ENCODE data around the gene PLXNB2.
"Not testable (repeated sequence)": the region's sequence is repeated elsewhere in the genome, so short reads cannot be mapped to it uniquely, and the experiment has no call there.

The PLXNB2 gene, protein sequence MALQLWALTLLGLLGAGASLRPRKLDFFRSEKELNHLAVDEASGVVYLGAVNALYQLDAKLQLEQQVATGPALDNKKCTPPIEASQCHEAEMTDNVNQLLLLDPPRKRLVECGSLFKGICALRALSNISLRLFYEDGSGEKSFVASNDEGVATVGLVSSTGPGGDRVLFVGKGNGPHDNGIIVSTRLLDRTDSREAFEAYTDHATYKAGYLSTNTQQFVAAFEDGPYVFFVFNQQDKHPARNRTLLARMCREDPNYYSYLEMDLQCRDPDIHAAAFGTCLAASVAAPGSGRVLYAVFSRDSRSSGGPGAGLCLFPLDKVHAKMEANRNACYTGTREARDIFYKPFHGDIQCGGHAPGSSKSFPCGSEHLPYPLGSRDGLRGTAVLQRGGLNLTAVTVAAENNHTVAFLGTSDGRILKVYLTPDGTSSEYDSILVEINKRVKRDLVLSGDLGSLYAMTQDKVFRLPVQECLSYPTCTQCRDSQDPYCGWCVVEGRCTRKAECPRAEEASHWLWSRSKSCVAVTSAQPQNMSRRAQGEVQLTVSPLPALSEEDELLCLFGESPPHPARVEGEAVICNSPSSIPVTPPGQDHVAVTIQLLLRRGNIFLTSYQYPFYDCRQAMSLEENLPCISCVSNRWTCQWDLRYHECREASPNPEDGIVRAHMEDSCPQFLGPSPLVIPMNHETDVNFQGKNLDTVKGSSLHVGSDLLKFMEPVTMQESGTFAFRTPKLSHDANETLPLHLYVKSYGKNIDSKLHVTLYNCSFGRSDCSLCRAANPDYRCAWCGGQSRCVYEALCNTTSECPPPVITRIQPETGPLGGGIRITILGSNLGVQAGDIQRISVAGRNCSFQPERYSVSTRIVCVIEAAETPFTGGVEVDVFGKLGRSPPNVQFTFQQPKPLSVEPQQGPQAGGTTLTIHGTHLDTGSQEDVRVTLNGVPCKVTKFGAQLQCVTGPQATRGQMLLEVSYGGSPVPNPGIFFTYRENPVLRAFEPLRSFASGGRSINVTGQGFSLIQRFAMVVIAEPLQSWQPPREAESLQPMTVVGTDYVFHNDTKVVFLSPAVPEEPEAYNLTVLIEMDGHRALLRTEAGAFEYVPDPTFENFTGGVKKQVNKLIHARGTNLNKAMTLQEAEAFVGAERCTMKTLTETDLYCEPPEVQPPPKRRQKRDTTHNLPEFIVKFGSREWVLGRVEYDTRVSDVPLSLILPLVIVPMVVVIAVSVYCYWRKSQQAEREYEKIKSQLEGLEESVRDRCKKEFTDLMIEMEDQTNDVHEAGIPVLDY (N-terminal part only)
- total RNA-seq = 82.5 to 456 (median 201) reads per million in 17 experiments

DNA sequence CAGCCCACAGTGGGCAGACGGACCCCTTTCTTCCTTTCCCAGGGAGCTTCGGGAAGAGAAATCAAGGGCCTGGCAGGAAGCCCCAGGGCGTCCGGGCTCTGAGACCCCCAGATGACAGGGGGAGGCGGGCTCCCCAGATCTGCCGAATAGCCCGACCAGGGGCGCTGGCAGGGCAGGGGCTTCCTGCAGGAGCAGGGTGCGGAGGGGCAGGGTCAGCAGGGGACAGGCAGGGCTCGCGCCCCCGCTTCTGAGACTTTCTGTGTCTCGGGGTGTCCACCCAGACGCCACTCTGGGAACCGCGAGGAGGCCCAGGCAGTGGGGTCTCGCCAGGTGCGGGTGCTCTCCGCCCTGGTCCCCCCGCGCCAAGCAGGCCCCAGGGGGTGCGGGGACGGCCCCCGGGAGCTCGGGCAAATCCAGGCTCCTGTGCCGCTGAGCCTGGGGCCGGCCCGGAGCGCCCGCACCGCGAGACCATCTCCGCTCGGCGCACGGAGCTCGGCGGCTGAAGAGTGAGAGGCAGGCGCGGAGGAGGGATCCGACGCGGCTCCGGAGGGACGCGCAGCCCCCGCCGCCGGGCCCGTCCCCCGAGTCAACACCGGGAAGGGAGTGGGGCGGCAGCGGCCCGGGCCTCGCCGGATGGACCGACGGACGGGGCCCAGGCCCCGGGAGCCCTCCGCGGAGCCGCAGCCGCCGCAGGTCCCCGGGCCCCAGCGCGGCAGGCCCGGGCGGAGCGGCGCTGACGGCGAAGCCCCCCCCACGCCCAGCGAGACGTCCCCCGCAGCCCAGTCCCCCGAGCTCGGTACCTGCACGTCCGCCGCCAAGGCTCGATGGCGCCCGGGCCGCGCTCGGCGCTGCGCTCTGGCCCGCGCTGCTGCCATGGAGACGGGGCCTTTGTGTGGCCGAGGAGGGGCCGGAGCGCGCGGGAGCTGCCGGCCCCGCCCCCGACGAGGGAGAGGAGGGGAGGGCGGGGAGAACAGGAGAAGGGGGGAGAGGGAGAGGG, at the start of gene PLXNB2:
TSS of gene PLXNB2 (minus strand) at position 894 of the 997 bp plus-strand sequence. CDS start 17,062 bp downstream, outside the sequence.
- peak; percentile 75 to 92 (median 84) for DNase-seq

DNA sequence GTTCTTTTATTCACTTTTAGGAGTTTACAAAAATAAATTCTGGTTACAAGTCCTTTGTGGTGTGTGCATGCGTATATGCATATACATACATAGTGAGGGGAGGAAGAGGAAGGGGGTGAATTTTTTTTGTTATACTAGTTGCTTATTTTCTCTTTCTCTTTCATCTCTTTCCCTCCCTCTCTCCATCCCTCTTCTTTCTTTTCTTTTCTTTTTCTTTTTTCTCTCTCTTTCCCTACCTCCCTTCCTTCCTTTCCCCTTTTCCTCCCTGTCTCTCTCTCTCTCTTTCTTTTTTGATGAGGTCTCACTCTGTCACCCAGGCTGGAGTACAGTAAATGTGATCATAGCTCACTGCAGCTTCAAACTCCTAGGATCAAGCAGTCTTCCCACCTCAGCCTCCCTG, 49.8 kb upstream of the PLXNB2 start:
- DNase-seq = no peak

DNA sequence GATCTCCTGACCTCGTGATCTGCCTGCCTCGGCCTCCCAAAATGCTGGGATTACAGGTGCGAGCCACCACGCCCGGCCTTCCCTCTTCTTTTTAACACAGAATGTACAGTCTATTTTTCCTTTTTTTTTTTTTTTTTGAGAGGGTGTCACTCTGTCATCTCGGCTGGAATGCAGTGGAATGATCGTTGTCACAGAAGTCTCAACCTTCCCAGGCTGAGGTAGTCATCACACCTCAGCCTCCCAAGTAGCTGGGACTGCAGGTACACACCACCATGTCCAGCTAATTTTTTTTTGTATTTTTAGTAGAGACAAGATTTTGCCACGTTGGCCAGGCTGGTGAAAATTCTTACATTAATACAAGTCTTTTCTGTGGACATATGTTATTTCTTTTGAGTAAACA, 48.7 kb upstream of the PLXNB2 start:
- no peak for DNase-seq

DNA sequence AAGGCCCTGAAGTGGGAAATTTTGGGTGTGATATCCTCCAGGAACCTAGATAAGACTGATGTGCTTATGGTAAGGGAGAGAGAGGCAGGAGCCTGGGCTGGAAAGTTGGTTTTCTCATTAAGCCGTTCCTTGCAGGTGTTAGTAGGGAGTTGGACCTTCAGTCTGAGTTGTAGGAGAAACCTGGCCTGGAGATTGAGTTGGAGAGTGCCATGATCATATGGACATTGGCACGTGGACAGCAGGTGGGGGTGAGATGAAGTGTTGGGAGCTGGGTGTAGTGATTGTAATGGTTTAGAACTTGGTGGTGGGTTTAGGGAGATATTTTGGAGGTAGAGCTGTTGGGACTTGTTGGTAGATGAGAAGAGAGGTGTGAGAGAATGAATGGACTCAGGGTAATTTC, 40.6 kb upstream of the PLXNB2 start:
- no peak for DNase-seq

DNA sequence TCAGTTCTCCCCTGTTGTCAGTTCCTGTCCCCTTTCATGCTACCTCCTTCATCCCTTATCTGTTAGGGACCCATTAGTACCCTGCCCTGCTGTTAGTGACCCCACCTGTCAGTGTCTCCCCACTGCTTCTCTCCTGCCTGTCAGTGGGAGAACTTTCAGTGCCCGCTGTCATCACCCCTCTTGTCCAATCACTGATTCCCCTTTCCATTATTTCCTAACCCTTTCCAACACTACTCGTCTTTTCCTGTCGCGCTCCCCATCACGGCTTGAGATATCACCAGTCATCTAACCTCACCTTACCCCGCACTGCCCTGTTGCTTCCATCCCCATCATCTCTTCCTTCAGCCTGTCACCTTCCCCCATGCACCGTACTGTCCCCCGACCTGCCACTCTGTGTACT, 39.7 kb upstream of the PLXNB2 start:
- no peak for DNase-seq

DNA sequence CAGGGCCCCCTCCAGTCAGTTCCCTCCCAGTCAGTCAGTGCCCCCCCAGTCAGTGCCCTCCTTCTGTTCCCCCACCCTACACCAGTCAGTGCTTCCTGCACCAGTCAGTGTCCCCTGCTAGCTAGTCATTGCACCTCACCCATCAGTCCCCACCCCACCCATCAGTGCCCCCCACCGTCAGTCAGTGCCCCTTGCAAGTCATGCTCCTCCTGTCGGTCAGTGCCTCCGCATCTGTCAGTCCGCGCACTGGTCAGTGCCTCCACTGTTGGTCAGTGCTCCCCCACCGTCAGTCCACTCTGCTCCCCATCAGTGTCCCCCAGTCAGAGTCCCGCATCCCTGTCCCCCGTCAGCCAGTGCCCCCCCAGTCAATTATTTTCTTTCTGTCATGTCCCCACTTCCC, 39.0 kb upstream of the PLXNB2 start:
- no peak for DNase-seq

DNA sequence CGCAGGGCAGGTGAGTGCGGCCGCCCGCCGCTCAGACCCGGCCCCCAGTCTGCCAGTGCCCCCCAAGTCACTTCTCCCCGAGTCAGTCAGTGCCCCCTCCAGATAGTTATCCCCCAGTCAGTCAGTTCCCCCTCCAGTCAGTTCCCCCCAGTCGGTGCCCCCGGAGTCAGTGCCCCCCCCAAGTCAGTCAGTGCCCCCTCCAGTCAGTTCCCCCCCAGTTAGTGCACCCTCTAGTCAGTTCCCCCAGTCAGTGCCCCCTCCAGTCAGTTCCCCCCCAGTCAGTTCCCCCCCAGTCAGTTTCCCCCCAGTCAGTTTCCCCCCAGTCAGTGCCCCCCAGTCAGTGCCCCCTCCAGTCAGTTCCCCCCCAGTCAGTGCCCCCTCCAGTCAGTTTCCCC, 36.1 kb upstream of the PLXNB2 start:
- no peak for DNase-seq

DNA sequence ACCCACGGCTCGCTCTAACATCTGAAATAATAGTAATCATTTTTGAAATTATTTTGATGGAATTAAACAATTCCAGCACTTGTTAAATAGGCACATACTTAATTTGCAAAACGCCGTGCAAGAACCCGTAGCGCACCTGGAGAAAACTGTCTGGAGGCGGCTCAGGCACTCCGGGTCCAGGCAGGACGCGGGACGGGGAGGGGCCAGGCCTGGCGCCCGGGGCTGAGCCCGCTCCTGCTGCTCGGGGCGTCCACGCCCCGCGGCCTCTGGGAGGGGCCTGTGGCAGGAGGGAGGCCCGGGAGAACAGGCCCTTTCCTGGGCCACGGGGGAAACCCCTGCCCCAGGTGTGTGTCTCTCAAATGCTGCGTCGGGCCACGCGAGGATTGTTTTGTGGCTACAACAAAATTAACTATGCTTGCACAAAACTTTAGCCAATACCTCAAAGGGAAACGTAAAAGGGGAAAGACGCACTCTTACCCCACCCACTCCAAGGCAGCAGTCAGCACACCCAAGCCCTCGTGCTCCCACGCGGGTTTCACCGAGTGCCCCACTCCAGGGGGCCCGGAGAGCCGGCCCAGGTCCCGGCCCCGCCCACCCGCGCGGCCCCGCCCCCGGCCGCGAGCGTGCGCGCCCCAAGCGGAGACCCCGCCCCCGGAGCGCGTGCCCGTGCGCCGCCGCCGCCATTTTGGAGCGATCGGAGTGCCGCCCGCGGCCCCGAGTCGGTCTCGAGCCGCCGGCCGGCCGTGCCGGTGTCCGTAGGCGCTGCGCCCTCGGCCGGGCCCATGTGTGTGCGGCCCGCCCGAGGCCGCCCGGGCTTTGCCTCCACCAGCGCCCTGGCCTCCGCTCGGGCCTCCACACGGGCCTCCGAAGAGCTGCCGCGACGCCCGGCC, 35.5 kb upstream of the PLXNB2 start, which contains the start of gene PPP6R2:
TSS of gene PPP6R2 (plus strand) at position 677 of the 890 bp plus-strand sequence. CDS start 50,582 bp downstream, outside the sequence.
- DNase-seq = peak; percentile 89 to 97 (median 94)

DNA sequence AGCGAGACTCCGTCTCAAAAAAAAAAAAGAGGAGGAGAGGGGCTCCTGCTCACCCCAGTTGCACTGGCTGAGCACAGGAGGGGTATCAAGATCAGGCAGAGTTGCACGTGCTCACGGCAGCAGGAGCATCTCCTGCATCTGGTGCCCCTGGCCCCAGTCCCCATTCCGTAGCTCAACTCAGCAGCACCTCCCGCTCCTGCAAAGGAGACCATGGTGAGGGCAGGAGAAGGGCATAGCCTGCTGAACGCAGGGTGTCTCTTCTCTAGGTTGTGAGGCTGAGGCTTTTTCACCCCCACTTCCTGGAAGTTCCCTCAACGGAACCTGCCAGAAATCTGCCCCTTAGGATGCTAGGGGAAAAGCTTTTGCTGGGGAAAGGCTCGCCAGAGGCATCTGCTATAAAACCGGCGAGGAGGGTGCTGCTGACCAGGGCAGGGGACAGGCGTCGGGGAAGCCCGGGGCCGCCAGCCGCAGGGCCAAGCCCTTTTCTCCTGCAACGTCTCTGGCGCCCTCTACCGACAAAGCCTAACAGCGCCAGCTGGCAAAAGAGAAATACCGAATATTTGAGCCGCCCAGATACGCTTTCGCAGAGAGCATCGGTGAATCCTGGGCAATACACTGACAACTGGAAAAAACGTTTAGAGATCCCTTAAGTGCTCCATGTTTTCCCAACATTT, 34.7 kb upstream of the PLXNB2 start:
- DNase-seq = peak; percentile 93 to 97 (median 96)

DNA sequence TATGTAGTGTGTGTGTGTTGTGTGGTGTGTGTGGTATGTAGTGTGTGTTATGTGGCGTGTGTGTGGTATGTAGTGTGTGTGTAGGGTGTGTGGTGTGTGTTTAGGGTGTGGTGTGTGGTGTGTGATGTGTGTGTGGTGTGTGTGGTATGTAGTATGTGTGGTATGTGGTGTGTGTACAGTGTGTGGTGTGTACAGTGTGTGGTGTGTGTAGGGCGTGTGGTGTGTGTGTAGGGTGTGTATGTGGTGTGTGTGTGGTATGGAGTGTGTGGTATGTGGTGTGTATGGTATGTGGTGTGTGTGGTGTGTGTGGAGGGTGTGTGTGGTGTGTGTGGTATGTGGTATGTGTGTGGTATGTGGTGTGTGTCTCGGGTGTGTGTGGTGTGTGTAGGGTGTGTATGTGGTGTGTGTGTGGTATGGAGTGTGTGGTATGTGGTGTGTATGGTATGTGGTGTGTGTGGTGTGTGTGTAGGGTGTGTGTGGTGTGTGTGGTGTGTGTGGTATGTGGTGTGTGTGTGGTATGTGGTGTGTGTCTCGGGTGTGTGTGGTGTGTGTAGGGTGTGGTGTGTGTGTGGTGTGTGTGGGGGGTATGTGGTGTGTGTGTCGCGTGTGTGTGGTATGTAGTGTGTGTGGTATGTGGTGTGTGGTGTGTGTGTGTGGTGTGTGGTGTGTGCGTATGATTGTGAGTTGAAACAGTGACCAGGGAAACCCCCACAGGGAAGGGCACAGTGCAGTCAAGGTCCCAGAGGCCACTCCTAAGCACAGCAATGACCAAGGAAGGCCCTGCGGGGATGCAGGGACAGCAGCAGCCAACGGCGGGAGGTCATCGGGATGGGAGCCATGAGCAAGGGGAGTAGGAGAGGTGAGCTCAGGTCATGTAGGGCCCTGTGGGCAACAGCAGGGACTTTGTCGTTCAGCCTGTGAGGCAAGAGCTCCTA, 32.8 kb upstream of the PLXNB2 start:
- peak in 1 of 4 experiments; percentile 10 for DNase-seq

DNA sequence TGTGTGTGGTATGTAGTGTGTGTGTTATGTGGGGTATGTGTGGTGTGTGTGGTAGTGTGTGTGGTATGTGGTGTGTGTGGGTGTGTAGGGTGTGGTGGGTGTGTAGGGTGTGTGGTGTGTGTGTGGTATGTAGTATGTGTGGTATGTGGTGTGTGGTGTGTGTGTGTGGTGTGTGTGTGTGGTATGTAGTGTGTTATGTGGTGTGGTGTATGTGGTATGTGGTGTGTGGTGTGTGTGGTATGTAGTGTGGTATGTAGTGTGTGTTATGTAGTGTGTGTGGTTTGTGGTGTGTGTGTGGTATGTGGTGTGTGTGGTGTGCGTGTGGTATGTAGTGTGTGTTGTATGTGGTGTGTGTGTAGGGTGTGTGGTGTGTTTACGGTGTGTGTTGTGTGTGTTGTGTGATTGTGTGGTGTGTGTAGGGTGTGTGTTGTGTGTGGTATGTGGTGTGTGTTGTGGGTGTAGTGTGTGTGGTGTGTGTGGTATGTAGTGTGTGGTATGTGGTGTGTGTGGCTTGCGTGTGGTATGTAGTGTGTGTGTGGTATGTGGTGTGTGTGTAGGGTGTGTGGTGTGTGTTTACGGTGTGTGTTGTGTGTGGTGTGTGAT, 31.5 kb upstream of the PLXNB2 start:
- DNase-seq = no peak

DNA sequence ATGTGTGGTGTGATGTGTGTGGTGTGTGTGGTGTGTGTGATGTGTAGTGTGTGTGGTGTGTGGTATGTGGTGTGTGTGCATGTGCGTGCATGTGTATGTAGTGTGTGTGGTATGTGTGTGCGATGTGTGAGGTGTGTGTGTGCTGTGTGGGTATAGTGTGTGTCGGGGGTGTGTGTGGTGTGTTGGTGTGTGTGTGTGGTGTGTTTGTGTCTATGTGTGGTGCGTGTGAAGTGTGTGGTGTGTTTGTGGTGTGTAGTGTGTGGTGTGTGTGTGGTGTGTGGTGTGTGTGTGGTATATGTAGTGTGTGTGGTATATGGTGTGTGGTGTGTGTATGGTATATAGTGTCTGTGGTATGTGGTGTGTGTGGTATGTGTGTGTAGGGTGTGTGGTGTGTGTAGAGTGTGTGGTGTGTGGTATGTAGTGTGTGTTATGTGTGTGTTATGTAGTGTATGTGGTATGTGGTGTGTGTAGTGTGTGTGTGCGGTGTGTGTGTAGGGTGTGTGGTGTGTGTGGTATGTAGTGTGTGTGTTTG, 30.7 kb upstream of the PLXNB2 start:
- no peak for DNase-seq

DNA sequence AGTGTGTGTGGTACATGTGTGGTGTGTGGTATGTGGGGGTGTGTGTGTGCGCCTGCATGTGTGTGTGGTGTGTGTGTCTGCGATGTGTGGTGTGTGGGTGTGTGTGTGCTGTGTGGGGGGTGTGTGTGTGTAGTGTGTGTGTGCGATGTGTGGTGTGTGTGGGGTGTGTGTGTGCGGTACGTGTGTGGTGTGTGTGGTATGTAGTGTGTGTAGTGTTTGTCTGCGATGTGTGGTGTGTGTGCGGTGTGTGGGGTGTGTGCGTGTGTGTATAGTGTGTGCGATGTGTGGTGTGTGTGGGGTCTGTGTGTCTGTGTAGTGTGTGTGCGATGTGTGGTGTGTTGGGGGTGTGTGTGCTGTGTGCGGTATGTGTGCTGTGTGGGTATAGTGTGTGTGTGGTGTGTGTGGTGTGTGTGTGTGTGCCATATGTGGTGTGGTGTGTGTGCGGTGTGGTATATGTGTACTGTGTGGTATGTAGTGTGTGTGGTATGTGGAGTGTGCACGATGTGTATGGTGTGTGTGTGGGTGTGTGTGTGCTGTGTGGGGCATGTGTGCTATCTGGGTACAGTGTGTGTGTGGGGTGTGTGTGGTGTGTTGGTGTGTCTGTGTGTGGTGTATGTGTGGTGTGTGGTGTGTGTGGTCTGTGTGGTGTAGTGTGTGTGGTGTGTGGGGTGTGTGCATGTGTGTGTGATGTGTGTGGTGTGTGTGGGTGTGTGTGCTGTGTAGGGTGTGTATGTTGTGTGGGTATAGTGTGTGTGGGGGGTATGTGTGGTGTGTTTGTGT, 30.0 kb upstream of the PLXNB2 start:
- no peak for DNase-seq

DNA sequence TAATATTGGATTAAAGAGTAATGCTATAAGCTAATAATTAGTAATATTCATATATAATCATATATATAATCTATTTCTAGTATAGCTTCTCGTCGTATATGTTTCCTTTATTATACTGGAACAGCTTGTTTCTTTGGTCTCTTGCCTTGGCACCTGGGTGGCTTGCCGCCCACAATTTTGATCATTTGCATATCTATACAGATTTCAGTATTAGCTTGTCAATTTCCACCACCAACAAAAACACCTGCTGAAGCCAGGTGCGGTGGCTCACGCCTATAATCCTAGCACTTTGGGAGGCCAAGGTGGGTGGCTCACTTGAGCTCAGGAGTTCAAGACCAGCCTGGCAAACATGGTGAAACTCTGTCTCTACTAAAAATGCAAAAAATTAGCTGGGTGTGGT, 27.0 kb upstream of the PLXNB2 start:
- DNase-seq = not testable (repeated sequence)

DNA sequence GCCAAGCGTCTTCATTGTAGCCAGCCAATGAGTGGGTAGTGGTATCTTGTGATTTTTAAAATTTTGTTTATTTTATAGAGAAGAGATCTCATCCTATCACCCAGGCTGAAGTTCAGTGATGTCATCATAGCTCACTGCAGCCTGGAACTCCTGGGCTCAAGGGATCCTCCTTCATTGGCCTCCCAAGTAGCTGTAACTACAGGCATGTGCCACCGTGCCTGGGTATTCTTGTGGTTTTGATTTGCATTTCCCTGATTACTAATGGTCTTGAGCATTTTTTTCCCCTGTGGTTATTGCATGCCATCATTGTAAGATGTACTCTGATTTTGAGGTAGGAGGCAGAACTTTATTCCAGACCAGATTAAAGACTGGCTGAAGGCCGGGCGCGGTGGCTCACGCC, 21.8 kb upstream of the PLXNB2 start:
- DNase-seq = peak in 1 of 4 experiments; percentile 32

DNA sequence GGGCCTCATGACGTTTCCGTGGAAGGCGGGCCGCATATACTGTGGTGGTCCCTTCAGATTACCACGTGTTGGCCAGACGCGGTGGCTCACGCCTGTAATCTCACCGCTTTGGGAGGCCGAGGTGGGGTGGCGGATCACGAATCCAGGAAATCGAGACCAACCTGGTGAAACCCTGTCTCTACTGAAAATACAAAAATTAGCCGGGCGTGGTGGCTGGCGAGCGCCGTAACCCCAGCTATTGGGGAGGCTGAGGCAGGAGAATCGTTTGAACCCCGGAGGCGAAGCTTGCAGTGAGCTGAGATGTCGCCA, 20.2 kb upstream of the PLXNB2 start:
- DNase-seq = no peak

All from suppressor macrophage (primary cell).